Measurements from ENCODE around the gene FADS3. TPM values are rescaled to one million over a fixed set of nuclear protein-coding genes. Genes with fewer than 3 reads are reported as not detected.
A peak's percentile ranks its signal among the peaks of the same experiment; 100 is the strongest.

FADS3 gene
- total RNA-seq, 3 donors from 2014 or later, result 8.4 to 21.0 (median 11.5) TPM

DNA sequence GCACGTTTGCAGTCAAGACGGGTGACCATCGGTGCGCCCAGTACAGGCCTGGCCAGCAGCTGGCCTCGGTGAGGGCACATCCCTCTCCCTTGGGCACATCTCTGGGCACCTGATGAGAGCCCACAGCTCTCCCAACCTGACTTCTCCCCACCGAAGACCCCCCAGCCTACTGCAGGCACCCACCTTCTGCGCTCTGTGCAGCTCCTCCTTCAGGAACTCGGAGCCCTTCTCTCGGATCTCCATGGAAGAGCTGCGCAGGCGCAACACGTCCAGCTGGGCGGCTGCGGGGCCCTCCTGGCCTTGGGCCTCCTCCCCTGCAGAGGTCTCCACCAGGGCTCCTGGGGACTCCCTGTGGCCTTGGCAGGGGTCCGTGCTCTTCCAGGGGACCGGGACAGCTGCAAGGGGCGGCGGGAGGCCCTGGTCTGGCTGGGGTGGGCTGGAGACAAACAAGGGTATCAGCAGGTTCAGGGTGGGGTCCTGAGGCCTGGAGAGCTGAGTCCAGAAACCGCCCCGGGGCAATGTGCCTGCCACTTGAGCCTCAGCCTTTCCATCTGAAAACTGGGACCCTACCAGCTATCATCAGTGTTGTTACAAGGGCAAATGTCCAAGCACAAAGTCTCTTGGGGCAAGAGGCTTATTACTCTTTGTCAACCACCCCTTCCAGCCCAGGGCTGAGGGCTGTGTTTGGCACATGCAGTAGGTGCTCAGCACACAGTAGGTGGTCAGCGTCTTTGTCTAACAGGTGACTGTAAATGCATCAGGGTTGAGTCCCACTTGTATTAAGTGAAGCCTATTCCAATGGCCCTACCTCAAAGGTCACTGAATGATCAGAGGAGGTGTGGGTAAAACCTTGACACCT, 16.8 kb upstream of the FADS3 start:
- Histone ChIP-seq H3K4me1 (ENCODE audit: low read depth) (no peaks in the 10 kb centered on the region), H3K36me3 (ENCODE audit: low read depth) (no peaks in the 10 kb centered on the region), H3K9me3 (no peaks in the 10 kb centered on the region), H3K4me3 (no peak overlapping the region)
- peak in 2 of 3 donors; percentile 16 to 29 for DNase-seq
- intact Hi-C loops (cut with DNase I, micrococcal nuclease), result no loop called here
- ATAC-seq, result no peak
- no peak for TF ChIP-seq CTCF (IDR thresholded peaks at IDR 0.05)

DNA sequence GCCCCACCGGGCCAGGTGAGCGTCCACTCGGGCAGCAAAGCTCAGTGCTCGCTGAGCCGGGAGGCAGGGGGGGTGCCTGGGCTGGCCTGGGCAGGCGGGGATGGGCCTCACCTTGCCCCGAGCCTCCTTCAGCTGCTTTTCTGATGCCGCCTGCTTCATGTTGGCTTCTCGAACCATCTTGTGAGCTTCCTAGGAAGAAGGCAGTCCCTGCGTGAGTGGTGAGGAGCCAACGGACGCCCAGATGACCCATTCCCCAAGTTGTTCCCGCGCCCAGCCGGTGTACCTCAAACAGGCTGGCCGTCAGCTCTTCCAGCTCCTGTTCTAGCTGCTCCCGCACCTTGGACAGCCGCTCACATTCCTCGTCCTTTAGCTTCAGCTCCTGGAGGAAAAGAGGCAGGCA, 15.9 kb upstream of the FADS3 start:
- intact Hi-C loops (cut with DNase I, micrococcal nuclease), result no loop called here
- ATAC-seq (no peak), DNase-seq (peak in 2 of 3 donors; percentile 12 to 40)
- Histone ChIP-seq H3K36me3 (ENCODE audit: low read depth) (no peaks in the 10 kb centered on the region), H3K4me1 (ENCODE audit: low read depth) (no peaks in the 10 kb centered on the region), H3K9me3 (no peaks in the 10 kb centered on the region), H3K4me3 (no peak overlapping the region)
- TF ChIP-seq CTCF (IDR thresholded peaks at IDR 0.05), result no peak

DNA sequence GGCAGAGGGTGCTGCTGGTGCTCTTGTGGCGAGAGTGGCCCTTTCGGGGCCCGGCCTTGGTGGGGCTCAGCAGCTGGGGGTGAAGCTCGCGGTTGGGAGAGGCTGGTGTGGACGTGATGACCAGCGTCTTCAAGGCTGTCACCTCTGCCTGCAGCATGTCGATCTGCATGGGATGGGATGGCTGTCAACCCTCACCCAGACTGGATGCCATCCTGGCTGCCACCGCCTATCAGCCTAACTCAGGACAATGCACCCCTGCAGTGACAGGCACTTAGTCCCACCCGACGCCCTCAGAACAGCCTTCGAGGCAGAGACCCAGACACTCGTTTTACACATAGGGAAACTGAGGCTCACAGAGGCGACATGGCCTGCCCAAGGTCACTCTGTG, 15.2 kb upstream of the FADS3 start:
- intact Hi-C loops (cut with DNase I, micrococcal nuclease), result no loop called here
- no peaks in the 10 kb centered on the region for H3K9me3 ChIP-seq
- H3K36me3 ChIP-seq (ENCODE audit: low read depth), result no peaks in the 10 kb centered on the region
- ATAC-seq (no peak), DNase-seq (peak in 2 of 3 donors; percentile 3 to 38)
- no peak overlapping the region for H3K4me3 ChIP-seq
- TF ChIP-seq CTCF (IDR thresholded peaks at IDR 0.05), result no peak
- no peaks in the 10 kb centered on the region for H3K4me1 ChIP-seq (ENCODE audit: low read depth)

DNA sequence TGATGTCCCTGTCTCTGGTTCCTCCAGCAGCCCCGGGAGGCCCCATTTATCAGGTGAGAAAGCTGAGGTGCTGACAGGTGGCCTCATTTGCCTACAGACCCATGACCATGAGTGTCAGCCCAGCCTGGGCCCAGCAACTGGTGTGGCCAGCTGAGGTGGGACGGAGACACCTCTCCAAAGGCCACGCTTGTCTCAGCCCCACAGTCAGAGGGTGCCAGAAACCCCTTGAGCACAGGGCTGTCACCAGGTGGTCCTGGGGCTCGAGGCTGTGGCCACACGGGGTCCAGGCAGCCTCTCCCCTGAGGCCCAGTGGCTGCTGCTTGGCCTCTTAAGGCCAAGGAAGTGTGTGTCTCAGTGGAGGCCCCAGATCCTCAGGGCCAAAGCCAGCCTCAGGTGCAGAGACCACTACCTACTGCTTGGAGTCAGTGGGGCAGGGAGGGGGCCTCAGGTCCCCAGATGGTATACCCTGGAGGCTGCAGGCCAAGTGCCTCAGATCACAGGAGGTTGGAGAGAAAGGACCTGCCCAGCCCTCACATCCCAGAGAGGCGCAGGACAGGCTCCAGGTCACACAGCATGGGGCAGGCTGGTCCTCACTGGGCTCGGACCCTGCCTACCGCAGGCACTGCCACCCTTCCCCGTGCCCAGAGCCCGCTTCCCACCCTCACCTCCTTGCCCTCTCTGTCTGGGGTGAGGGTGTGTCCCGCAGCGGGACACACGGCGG, 14.6 kb upstream of the FADS3 start:
- H3K9me3 ChIP-seq, result no peaks in the 10 kb centered on the region
- H3K4me3 ChIP-seq, result no peak overlapping the region
- H3K4me1 ChIP-seq (ENCODE audit: low read depth), result no peaks in the 10 kb centered on the region
- ATAC-seq (no peak), DNase-seq (no peak)
- intact Hi-C loops (cut with DNase I, micrococcal nuclease), result no loop called here
- H3K36me3 ChIP-seq (ENCODE audit: low read depth), result no peaks in the 10 kb centered on the region
- TF ChIP-seq CTCF (IDR thresholded peaks at IDR 0.05), result no peak

GRCh38 chr11:61905067-61905696, 13.8 kb upstream of the FADS3 start:
- no peak for ATAC-seq
- Histone ChIP-seq H3K4me3 (no peak overlapping the region), H3K9me3 (no peaks in the 10 kb centered on the region), H3K4me1 (ENCODE audit: low read depth) (no peaks in the 10 kb centered on the region), H3K36me3 (ENCODE audit: low read depth) (no peaks in the 10 kb centered on the region)
- no peak for DNase-seq
- intact Hi-C loops (cut with DNase I, micrococcal nuclease), result no loop called here
- no peak for TF ChIP-seq CTCF (IDR thresholded peaks at IDR 0.05)
